C4-2B (cell line): ENCODE data around the gene MRRF.

ENCODE experiments used
- H3K27ac ChIP-seq: fragments of 450-650 bp; 2 replicates; pipeline ENCODE4 v1.5.1; 2017
- CTCF ChIP-seq: fragments of 450-650 bp; conservative IDR thresholded peaks from 2 replicates; pipeline ENCODE4 v1.5.1; 2017; ENCODE audit warnings: mild to moderate bottlenecking
- ZFX ChIP-seq: fragments of 450-650 bp; IDR thresholded peaks from 2 replicates; pipeline ENCODE4 v1.6.1; 2017

MRRF gene

GRCh38 chr9:122377241-122378164, 112.8 kb downstream of the MRRF start:
- no peak for TF ChIP-seq ZFX
- no peak for TF ChIP-seq CTCF
- peak overlapping the region; percentile 69 for H3K27ac ChIP-seq

GRCh38 chr9:122378236-122378635, 113.6 kb downstream of the MRRF start:
- H3K27ac ChIP-seq: peak overlapping the region; percentile 69; the same call in 1 of the 2 replicates
- no peak for TF ChIP-seq CTCF
- TF ChIP-seq ZFX: no peak

- no peak overlapping the region for H3K27ac ChIP-seq
- no peak; the same call in 1 of the 2 replicates for TF ChIP-seq CTCF
- no peak for TF ChIP-seq ZFX
Measured at GRCh38 chr9:122379340-122379739, 114.7 kb downstream of the MRRF start.

GRCh38 chr9:122380293-122380692, 115.6 kb downstream of the MRRF start:
- H3K27ac ChIP-seq: no peak overlapping the region
- no peak for TF ChIP-seq CTCF
- no peak for TF ChIP-seq ZFX
